Measurements from ENCODE around the gene EYA3. TPM values are rescaled to one million over a fixed set of nuclear protein-coding genes. Genes with fewer than 3 reads are reported as not detected.

Gene EYA3
- total and polyA plus RNA-seq, 2 of the 8 experiments (the other 6 are each of a cell fraction or from before 2014, with no cell fraction given), result 15.0 to 33.9 TPM

DNA sequence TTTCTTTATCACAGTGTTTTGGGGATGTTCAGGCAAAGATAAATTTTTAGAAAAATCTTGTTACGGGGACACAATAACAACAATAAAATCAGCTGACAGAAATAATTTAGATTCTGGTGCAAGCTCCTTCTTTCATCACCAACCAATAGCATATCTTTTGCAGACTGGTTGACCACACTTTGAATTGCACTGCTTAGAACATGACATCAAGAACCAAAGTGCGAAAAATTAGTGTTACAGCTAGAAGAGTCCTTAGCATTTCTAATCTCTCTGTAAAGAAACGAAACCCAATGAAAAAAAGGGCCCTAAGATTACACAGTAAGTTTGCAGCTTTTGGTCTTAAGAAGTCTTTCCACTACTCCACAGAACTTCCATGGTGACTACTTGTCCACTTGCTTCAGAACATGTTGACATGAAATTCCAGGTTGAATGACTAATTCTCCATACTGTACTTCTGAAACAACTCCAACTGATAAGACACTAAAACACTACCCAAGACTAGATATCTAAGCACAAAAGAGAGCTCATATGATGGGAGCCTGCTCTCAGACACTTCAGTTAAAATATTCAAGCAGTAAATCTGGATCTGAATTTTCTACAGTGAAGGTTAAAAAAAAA lies 97.4 kb downstream of the EYA3 start:
- no peaks in the 10 kb centered on the region for H3K23me2 ChIP-seq (ENCODE audit: low read depth, low read length)
- no peak overlapping the region for H2AFZ ChIP-seq (ENCODE audit: low read length)
- ChIA-PET POLR2A (ENCODE audit: partially characterized antibody) (no interaction called here), CTCF (ENCODE audit: partially characterized antibody) (interaction anchor here (0.6 to 1.9 kb wide), 2 partner anchors 11 to 613 kb away, joined by 3 to 5 read pairs; no protein-coding TSS in a partner anchor)
- no peak overlapping the region for H2BK12ac ChIP-seq (ENCODE audit: low read depth, low read length)
- H3K4me2 ChIP-seq (ENCODE audit: insufficient read depth in 1 of 2, low read depth in 2 of 2, low read length in 2 of 2), result no peak overlapping the region
- no peaks in the 10 kb centered on the region for H4K20me1 ChIP-seq (replicated peaks in 1 of 2; ENCODE audit: control insufficient read depth in 1 of 2, insufficient read depth in 2 of 2, low read length in 2 of 2)
- WGBS, 2 experiments (ENCODE audit: extremely low coverage in 1 of 2, insufficient coverage in 1 of 2, insufficient read length in 1 of 2, insufficient replicate concordance in 2 of 2, low coverage in 1 of 2, low lambda C conversion rate in 2 of 2, missing lambda C conversion rate in 1 of 2), result 90% methylated on average over 3 of the region's 3 CpGs; no CpG with 5 or more reads in 1 of the 2 experiments
- no peak overlapping the region for H3K14ac ChIP-seq (ENCODE audit: insufficient read length)
- H4K91ac ChIP-seq (replicated peaks; ENCODE audit: insufficient read length, low read length), result no peak overlapping the region
- no peak overlapping the region for H3K9ac ChIP-seq (replicated peaks in 1 of 4; ENCODE audit: extremely low read depth in 1 of 4, low read depth in 3 of 4, low read length in 3 of 4)
- H3K27ac ChIP-seq (ENCODE audit: low read depth, low read length), result no peak overlapping the region
- no peaks in the 10 kb centered on the region for H3K27me3 ChIP-seq (replicated peaks in 1 of 4; ENCODE audit: control insufficient read depth in 3 of 4, extremely low read depth in 1 of 4, insufficient read depth in 3 of 4, low read length in 3 of 4)
- no peak overlapping the region for H3K56ac ChIP-seq (replicated peaks; ENCODE audit: insufficient read length, low read depth, low read length)
- no peaks in the 10 kb centered on the region for H3K4me1 ChIP-seq (replicated peaks in 1 of 4; ENCODE audit: control insufficient read depth in 3 of 4, insufficient read depth in 4 of 4, low read length in 3 of 4)
- H3K9me3 ChIP-seq (ENCODE audit: insufficient read depth in 2 of 2, low read depth in 1 of 2, low read length in 1 of 2), result no peaks in the 10 kb centered on the region
- no peak overlapping the region for H2BK20ac ChIP-seq (ENCODE audit: low read length)
- no peak overlapping the region for H3K18ac ChIP-seq (ENCODE audit: extremely low read depth, low read length)
- no peak overlapping the region for H3K4ac ChIP-seq (replicated peaks; ENCODE audit: insufficient read length, low read depth, low read length)
- no peak overlapping the region for H4K5ac ChIP-seq (ENCODE audit: insufficient read length, low read depth, low read length)
- peaks cover 9 to 44% (median 34%) of the 10 kb centered on the region in 4 experiments; a peak in 7 of 8 replicates for H3K36me3 ChIP-seq (ENCODE audit: control insufficient read depth in 2 of 4, insufficient read depth in 4 of 4, low read length in 3 of 4)
- H2BK120ac ChIP-seq (replicated peaks; ENCODE audit: low read depth, low read length), result no peak overlapping the region
- DNase-seq (ENCODE audit: low read depth in 1 of 2, low spot score in 2 of 2) (no peak), FAIRE-seq (no peak)
- no peaks in the 10 kb centered on the region for H3K79me2 ChIP-seq (ENCODE audit: control insufficient read depth in 1 of 2, insufficient read depth in 2 of 2, low read length in 2 of 2)
- H3K23ac ChIP-seq (ENCODE audit: insufficient read length), result no peak overlapping the region
- H3K4me3 ChIP-seq (ENCODE audit: extremely low read depth in 1 of 4, insufficient read depth in 2 of 4, low read depth in 3 of 4, low read length in 4 of 4), result no peak overlapping the region
- H2AK5ac ChIP-seq (ENCODE audit: low read depth, low read length), result no peak overlapping the region
- H2BK5ac ChIP-seq (ENCODE audit: low read depth, low read length), result no peak overlapping the region
- no peak overlapping the region for H4K8ac ChIP-seq (ENCODE audit: extremely low read depth, insufficient read depth, low read length)
- H3K79me1 ChIP-seq (ENCODE audit: low read depth, low read length), result no peaks in the 10 kb centered on the region
- no peak overlapping the region for H2BK15ac ChIP-seq (ENCODE audit: low read length)
- TF ChIP-seq CHD2 (IDR thresholded peaks at IDR 0.05; ENCODE audit: low read length), result no peak
- no peak for TF ChIP-seq JUND (IDR thresholded peaks at IDR 0.05; ENCODE audit: low read length)
- no peak for TF ChIP-seq CHD1 (IDR thresholded peaks at IDR 0.05; ENCODE audit: low read depth, low read length)
- TF ChIP-seq, protein P1, sequence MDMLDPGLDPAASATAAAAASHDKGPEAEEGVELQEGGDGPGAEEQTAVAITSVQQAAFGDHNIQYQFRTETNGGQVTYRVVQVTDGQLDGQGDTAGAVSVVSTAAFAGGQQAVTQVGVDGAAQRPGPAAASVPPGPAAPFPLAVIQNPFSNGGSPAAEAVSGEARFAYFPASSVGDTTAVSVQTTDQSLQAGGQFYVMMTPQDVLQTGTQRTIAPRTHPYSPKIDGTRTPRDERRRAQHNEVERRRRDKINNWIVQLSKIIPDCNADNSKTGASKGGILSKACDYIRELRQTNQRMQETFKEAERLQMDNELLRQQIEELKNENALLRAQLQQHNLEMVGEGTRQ (IDR thresholded peaks at IDR 0.05; ENCODE audit: low read length), result no peak
- no peak for TF ChIP-seq CTBP2 (IDR thresholded peaks at IDR 0.05; ENCODE audit: borderline replicate concordance, insufficient read depth, insufficient read length, low read length)
- no peak for TF ChIP-seq POLR2AphosphoS5 (IDR thresholded peaks at IDR 0.05; ENCODE audit: low read depth, low read length)
- no peak for TF ChIP-seq MAX (IDR thresholded peaks at IDR 0.05)
- no peak for TF ChIP-seq HDAC2 (IDR thresholded peaks at IDR 0.05; ENCODE audit: borderline replicate concordance in 1 of 2, low read depth in 2 of 2, low read length in 2 of 2)
- no peak for TF ChIP-seq YY1 (IDR thresholded peaks at IDR 0.05; ENCODE audit: low read depth, low read length)
- no peak for TF ChIP-seq FOSL1 (IDR thresholded peaks at IDR 0.05; ENCODE audit: insufficient read depth, low read depth, low read length)
- TF ChIP-seq BRCA1 (IDR thresholded peaks at IDR 0.05; ENCODE audit: low read depth, low read length), result no peak
- TF ChIP-seq SIRT6 (IDR thresholded peaks at IDR 0.05; ENCODE audit: low read length), result no peak

Measured in H1 (cell line).